Keratinocyte (primary cell): ENCODE results near the gene RNF31. TPM values are rescaled to one million over a fixed set of nuclear protein-coding genes. Genes with fewer than 3 reads are reported as not detected.

ENCODE experiments used
- DNase-seq: peaks from one replicate; pipeline ENCODE4 v3.0.0-alpha.2; 2011; ENCODE audit warnings: low read depth, missing footprints, low spot score
- FAIRE-seq: peaks from 2 replicates; lab custom pipeline; 2011; peaks lifted over from hg19 to GRCh38; lab: Jason Lieb, UNC
- H2AFZ ChIP-seq: 2 replicates; pipeline ENCODE4 v1.6.0; 2012; ENCODE audit warnings: low read length, control low read depth, inconsistent platforms; ENCODE audit not compliant: control insufficient read depth
- H3K27ac ChIP-seq: 2 replicates; pipeline ENCODE4 v1.5.1; 2011; ENCODE audit warnings: low read length; ENCODE audit not compliant: control insufficient read depth, insufficient read depth
- H3K27me3 ChIP-seq: 3 replicates; pipeline ENCODE4 v1.6.0; 2011; ENCODE audit warnings: low read length; ENCODE audit not compliant: control insufficient read depth, insufficient read depth; ENCODE audit errors: extremely low read depth
- H3K36me3 ChIP-seq, 2 experiments: 2 replicates in 1 of 2; 3 replicates in 1 of 2; pipeline ENCODE4 v1.5.1; 2011; ENCODE audit warnings: low read length in 2 of 2, mild to moderate bottlenecking in 1 of 2; ENCODE audit not compliant: control insufficient read depth in 2 of 2, insufficient read depth in 2 of 2; ENCODE audit errors: extremely low read depth in 1 of 2
- H3K4me1 ChIP-seq: 3 replicates; pipeline ENCODE4 v1.5.1; 2011; ENCODE audit warnings: low read length; ENCODE audit not compliant: control insufficient read depth, insufficient read depth; ENCODE audit errors: extremely low read depth
- H3K4me2 ChIP-seq: 3 replicates; pipeline ENCODE4 v1.6.0; 2011; ENCODE audit warnings: low read depth, low read length; ENCODE audit not compliant: control insufficient read depth, insufficient read depth; ENCODE audit errors: extremely low read depth
- H3K4me3 ChIP-seq, 3 experiments: fragments of 200-600 bp in 1 of 3; sonication (generic) in 1 of 3; 2 replicates in 2 of 3; 3 replicates in 1 of 3; pipeline ENCODE4 v1.5.1; 2011 to 2016; ENCODE audit warnings: low read length in 3 of 3, mild to moderate bottlenecking in 3 of 3, control low read depth in 2 of 3, inconsistent platforms in 1 of 3, low read depth in 1 of 3, mixed read lengths in 1 of 3, mixed run types in 1 of 3, moderate library complexity in 1 of 3; ENCODE audit not compliant: control insufficient read depth in 2 of 3, insufficient read depth in 2 of 3; ENCODE audit errors: extremely low read depth in 1 of 3
- H3K79me2 ChIP-seq: 2 replicates; pipeline ENCODE4 v1.6.0; 2012; ENCODE audit warnings: low read length; ENCODE audit not compliant: control insufficient read depth, insufficient read depth
- H3K9ac ChIP-seq: 3 replicates; pipeline ENCODE4 v1.6.0; 2011; ENCODE audit warnings: low read length; ENCODE audit not compliant: control insufficient read depth, insufficient read depth; ENCODE audit errors: extremely low read depth
- H3K9me1 ChIP-seq: 3 replicates; pipeline ENCODE4 v1.6.0; 2011; ENCODE audit warnings: low read length; ENCODE audit not compliant: control insufficient read depth, insufficient read depth; ENCODE audit errors: extremely low read depth
- H3K9me3 ChIP-seq: 2 replicates; pipeline ENCODE4 v1.5.1; 2012; ENCODE audit warnings: low read depth, low read length; ENCODE audit not compliant: control insufficient read depth
- H4K20me1 ChIP-seq: 3 replicates; pipeline ENCODE4 v1.6.0; 2011; ENCODE audit warnings: low read length; ENCODE audit not compliant: control insufficient read depth, insufficient read depth; ENCODE audit errors: extremely low read depth
- CTCF ChIP-seq, 3 experiments: IDR thresholded peaks in 1 of 3; conservative IDR thresholded peaks in 1 of 3; optimal IDR thresholded peaks in 1 of 3; 2 replicates in 2 of 3; 3 replicates in 1 of 3; pipeline versions ENCODE3 to v1.5.1; 2011; ENCODE audit warnings: low read length in 3 of 3, mild to moderate bottlenecking in 3 of 3, moderate library complexity in 2 of 3, control low read depth in 1 of 3, inconsistent platforms in 1 of 3; ENCODE audit not compliant: insufficient read depth in 2 of 3; ENCODE audit errors: extremely low read depth in 1 of 3
- EZH2 ChIP-seq: IDR thresholded peaks from one replicate; pipeline ENCODE4 v1.6.1; 2012; ENCODE audit warnings: inconsistent platforms, mild to moderate bottlenecking, low read length, moderate library complexity
- dilution Hi-C: fragments of 300-500 bp; cut with MboI; formaldehyde crosslinking; loops from one replicate; pipeline ENCODE4 v1.7.0; 2020; ENCODE audit warnings: low sequenced_read_pairs; ENCODE audit not compliant: extremely low pct_ligation_motif_present
- polyA plus RNA-seq, 5 experiments: library from polyadenylated mRNA; depleted of rRNA in 3 of 5; stranded (reverse) in 3 of 5; stranded (forward) in 1 of 5; unstranded in 1 of 5; fragments of >200 nt; gene quantifications; 1 replicate in 1 of 5; 2 replicates in 3 of 5; 3 replicates in 1 of 5; pipeline versions ENCODE4 v1.2.1 to v1.2.3, GENCODE V29; 2011 to 2012; ENCODE audit warnings: missing spikeins in 2 of 5, low read depth in 1 of 5, low replicate concordance in 1 of 5

Gene RNF31
- polyA plus RNA-seq, 1 donor (not counting 4 experiments of a cell fraction or from before 2014, with no cell fraction given): 17.4 TPM

GRCh38 chr14:24195186-24196070 is 48.1 kb downstream of the RNF31 start, which contains the start of gene TM9SF1:
TM9SF1 (minus strand) TSS chr14:24195441; CDS start chr14:24195019, 422 bp downstream.
- Histone ChIP-seq H3K27me3 (no peaks in the 10 kb centered on the region), H3K9me3 (no peaks in the 10 kb centered on the region), H3K36me3 (peaks cover 8 to 17% of the 10 kb centered on the region in 2 experiments), H3K9me1 (no peaks in the 10 kb centered on the region), H3K27ac (peak within 1 kb of the TSS; percentile 96), H3K4me3 (peak within 1 kb of the TSS; percentile 83 to 98 (median 96)), H3K4me1 (peaks cover 15% of the 10 kb centered on the region), H3K79me2 (peaks cover 48% of the 10 kb centered on the region), H3K4me2 (peak within 1 kb of the TSS; percentile 98), H3K9ac (peak within 1 kb of the TSS; percentile 98), H2AFZ (peak within 1 kb of the TSS; percentile 90), H4K20me1 (no peaks in the 10 kb centered on the region)
- FAIRE-seq (no peak), DNase-seq (peak; percentile 30)
- TF ChIP-seq EZH2: no peak
- no peak for TF ChIP-seq CTCF (optimal IDR thresholded peaks at IDR 0.05 in 1 of 3, IDR thresholded peaks at IDR 0.05 in 1 of 3, conservative IDR thresholded peaks at IDR 0.05 in 1 of 3; ENCODE audit: extremely low read depth in 1 of 3, insufficient read depth in 2 of 3, low read length in 3 of 3)
- dilution Hi-C loops: no loop called here

- no peak for FAIRE-seq
- Histone ChIP-seq H4K20me1 (no peaks in the 10 kb centered on the region), H3K27me3 (no peaks in the 10 kb centered on the region), H3K9me3 (no peaks in the 10 kb centered on the region), H3K36me3 (peaks cover 5 to 17% of the 10 kb centered on the region in 2 experiments), H3K9ac (peak overlapping the region; percentile 98), H3K79me2 (peaks cover 46% of the 10 kb centered on the region), H3K4me2 (peak overlapping the region; percentile 98), H3K27ac (peak overlapping the region; percentile 96), H2AFZ (peak overlapping the region; percentile 90), H3K4me1 (peaks cover 15% of the 10 kb centered on the region), H3K4me3 (peak overlapping the region; percentile 83 to 98 (median 96)), H3K9me1 (no peaks in the 10 kb centered on the region)
- DNase-seq: no peak
- dilution Hi-C loops: no loop called here
- TF ChIP-seq EZH2 (no peak), CTCF (optimal IDR thresholded peaks at IDR 0.05 in 1 of 3, IDR thresholded peaks at IDR 0.05 in 1 of 3, conservative IDR thresholded peaks at IDR 0.05 in 1 of 3; ENCODE audit: extremely low read depth in 1 of 3, insufficient read depth in 2 of 3, low read length in 3 of 3) (no peak)
Observed at GRCh38 chr14:24196071-24197055, 49.1 kb downstream of the RNF31 start.
